NT2/D1 (cell line): ENCODE results near the gene NIPBL.

Experiments
- SUZ12 ChIP-seq: IDR thresholded peaks from 2 replicates; pipeline ENCODE4 v1.6.1; 2011; ENCODE audit not compliant: insufficient read length, insufficient read depth; ENCODE audit errors: extremely low read depth
- YY1 ChIP-seq: IDR thresholded peaks from 2 replicates; pipeline ENCODE4 v1.6.1; 2011; ENCODE audit not compliant: insufficient read length, insufficient read depth
- ZNF274 ChIP-seq: IDR thresholded peaks from 2 replicates; pipeline ENCODE4 v1.6.1; 2011; ENCODE audit warnings: mild to moderate bottlenecking, low read depth, low read length

- TF ChIP-seq ZNF274 (no peak), SUZ12 (no peak), YY1 (no peak)
Observed at GRCh38 chr5:36950586-36951457, 74.3 kb downstream of the NIPBL start.
